Right lobe of liver (tissue), 4 donors: ENCODE results near the gene PIGC.

Experiments used
- POLR2A ChIP-seq: fragments of 450-650 bp; IDR thresholded peaks from one replicate; pipeline ENCODE4 v1.6.1; 2017; ENCODE audit warnings: antibody characterized with exemption, mild to moderate bottlenecking
- TF ChIP-seq, protein P1 (sequence below), 4 donors: fragments of 200-600 bp in 3 of 4; fragments of 450-650 bp in 1 of 4; IDR thresholded peaks; one replicate each; pipeline versions ENCODE4 v1.5.1 to v1.8.0; 2016 to 2022; ENCODE audit warnings: antibody characterized with exemption in 4 of 4, mild to moderate bottlenecking in 2 of 4
- donor health status: DM: no; HTN: no; CAD: no.
- donor health status: DM: no; HTN: no; CAD: no.
- donor health status: DM: no; HTN: yes; CAD: no.

DNA sequence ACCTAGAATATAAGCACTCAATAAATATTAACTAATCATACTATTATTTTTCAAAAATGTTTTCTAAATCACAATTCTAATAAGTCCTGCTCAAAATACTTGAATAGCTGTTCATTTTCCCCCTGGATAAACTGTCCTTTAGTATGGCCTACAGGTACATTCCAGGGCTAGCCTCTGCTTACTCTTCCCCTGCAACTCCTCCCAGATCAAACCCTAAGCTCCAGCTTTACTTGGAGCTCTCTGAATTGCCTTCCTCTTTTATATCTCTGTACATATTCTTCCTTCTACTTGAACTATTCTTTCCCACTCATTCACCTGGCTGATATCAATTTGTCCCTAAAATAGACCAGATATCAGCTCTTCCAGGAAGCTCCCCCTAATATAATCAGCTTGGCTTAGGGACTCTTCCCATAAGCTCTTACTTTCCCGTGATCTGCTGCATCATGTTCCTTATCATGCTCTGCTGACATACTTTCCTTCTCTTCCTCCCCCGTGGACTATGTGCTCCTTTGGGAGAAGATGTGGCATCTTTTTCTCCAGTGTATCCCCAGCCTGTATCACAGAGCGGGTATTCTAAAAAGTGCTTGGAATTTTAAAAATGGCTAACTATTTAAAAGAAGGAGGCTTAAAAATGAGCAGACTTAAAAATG lies 43.1 kb upstream of the PIGC start:
- TF ChIP-seq, protein P1, sequence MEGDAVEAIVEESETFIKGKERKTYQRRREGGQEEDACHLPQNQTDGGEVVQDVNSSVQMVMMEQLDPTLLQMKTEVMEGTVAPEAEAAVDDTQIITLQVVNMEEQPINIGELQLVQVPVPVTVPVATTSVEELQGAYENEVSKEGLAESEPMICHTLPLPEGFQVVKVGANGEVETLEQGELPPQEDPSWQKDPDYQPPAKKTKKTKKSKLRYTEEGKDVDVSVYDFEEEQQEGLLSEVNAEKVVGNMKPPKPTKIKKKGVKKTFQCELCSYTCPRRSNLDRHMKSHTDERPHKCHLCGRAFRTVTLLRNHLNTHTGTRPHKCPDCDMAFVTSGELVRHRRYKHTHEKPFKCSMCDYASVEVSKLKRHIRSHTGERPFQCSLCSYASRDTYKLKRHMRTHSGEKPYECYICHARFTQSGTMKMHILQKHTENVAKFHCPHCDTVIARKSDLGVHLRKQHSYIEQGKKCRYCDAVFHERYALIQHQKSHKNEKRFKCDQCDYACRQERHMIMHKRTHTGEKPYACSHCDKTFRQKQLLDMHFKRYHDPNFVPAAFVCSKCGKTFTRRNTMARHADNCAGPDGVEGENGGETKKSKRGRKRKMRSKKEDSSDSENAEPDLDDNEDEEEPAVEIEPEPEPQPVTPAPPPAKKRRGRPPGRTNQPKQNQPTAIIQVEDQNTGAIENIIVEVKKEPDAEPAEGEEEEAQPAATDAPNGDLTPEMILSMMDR (IDR thresholded peaks at IDR 0.05): no peak
- no peak for TF ChIP-seq POLR2A
